ENCODE measurements around the gene ADAP2.

- TF ChIP-seq POLR2AphosphoS5 (IDR thresholded peaks at IDR 0.05; ENCODE audit: low read depth, low read length) (no peak), POLR2A (IDR thresholded peaks at IDR 0.05; ENCODE audit: low read depth, low read length) (no peak), TAF1 (IDR thresholded peaks at IDR 0.05; ENCODE audit: low read depth, low read length) (no peak), POU2F2 (IDR thresholded peaks at IDR 0.05; ENCODE audit: low read depth, low read length) (no peak)
Observed at GRCh38 chr17:30997842-30998241, 76.1 kb downstream of the ADAP2 start.
